Cardiac ventricle fibroblast (primary cell): ENCODE data around the gene MFGE8. TPM values are rescaled to one million over a fixed set of nuclear protein-coding genes. Genes with fewer than 3 reads are reported as not detected.

Experiments
- total RNA-seq: library from RNA; depleted of rRNA; stranded (reverse); fragments of >200 nt; gene quantifications from 2 replicates; pipeline ENCODE4 v1.2.3, GENCODE V29; 2015

Gene MFGE8
- 327 and 368 TPM in 2 replicates for total RNA-seq

GRCh38 chr15:88913017-88913849 lies at the start of gene MFGE8:
Gene MFGE8 (minus strand): TSS chr15:88913379. CDS start chr15:88913319, 60 bp downstream.

GRCh38 chr15:88894819-88895767 lies 18.1 kb downstream of the MFGE8 start, which contains the start of gene HAPLN3:
Gene HAPLN3 (minus strand): TSS chr15:88895544. CDS start chr15:88887298, 8,246 bp downstream.

Other genes with a start within 250 kb of the MFGE8 start
- not detected in 2 replicates for gene ACAN, start 109.9 kb downstream of the MFGE8 start, total RNA-seq
- gene HAPLN3, start 17.8 kb downstream of the MFGE8 start, total RNA-seq = 4.4 and 4.7 TPM in 2 replicates
- gene ABHD2, start 175.1 kb upstream of the MFGE8 start, total RNA-seq = 32.3 and 46.5 TPM in 2 replicates